Measurements from ENCODE around the gene INS. TPM values are rescaled to one million over a fixed set of nuclear protein-coding genes. Genes with fewer than 3 reads are reported as not detected.

INS gene
- total RNA-seq, 1 donor from 2014 or later: not detected

DNA sequence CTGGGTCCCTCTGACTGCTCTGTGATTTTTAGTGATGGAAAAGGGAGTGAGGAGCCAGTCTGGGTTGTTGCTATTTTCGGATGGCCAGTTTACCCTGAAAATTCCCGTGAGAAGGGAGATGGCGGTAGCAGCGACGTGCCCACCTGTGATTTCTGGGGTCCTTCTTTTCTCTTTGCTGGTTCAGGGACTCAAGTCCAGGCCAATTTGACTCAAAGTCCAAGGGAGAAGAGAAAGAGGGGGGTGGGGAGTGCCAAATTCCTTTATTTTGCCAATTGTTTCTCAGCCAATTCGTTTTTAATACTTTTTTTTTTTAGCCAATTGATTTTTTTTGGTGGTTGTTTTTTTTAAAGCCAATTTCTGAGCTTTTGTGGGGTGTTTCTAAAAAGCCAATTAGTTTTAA lies 28.8 kb downstream of the INS start:
- TF ChIP-seq, protein P1, sequence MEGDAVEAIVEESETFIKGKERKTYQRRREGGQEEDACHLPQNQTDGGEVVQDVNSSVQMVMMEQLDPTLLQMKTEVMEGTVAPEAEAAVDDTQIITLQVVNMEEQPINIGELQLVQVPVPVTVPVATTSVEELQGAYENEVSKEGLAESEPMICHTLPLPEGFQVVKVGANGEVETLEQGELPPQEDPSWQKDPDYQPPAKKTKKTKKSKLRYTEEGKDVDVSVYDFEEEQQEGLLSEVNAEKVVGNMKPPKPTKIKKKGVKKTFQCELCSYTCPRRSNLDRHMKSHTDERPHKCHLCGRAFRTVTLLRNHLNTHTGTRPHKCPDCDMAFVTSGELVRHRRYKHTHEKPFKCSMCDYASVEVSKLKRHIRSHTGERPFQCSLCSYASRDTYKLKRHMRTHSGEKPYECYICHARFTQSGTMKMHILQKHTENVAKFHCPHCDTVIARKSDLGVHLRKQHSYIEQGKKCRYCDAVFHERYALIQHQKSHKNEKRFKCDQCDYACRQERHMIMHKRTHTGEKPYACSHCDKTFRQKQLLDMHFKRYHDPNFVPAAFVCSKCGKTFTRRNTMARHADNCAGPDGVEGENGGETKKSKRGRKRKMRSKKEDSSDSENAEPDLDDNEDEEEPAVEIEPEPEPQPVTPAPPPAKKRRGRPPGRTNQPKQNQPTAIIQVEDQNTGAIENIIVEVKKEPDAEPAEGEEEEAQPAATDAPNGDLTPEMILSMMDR (IDR thresholded peaks at IDR 0.05): no peak
- H3K4me1 ChIP-seq: no peaks in the 10 kb centered on the region
- H3K27me3 ChIP-seq: peaks cover 14% of the 10 kb centered on the region

DNA sequence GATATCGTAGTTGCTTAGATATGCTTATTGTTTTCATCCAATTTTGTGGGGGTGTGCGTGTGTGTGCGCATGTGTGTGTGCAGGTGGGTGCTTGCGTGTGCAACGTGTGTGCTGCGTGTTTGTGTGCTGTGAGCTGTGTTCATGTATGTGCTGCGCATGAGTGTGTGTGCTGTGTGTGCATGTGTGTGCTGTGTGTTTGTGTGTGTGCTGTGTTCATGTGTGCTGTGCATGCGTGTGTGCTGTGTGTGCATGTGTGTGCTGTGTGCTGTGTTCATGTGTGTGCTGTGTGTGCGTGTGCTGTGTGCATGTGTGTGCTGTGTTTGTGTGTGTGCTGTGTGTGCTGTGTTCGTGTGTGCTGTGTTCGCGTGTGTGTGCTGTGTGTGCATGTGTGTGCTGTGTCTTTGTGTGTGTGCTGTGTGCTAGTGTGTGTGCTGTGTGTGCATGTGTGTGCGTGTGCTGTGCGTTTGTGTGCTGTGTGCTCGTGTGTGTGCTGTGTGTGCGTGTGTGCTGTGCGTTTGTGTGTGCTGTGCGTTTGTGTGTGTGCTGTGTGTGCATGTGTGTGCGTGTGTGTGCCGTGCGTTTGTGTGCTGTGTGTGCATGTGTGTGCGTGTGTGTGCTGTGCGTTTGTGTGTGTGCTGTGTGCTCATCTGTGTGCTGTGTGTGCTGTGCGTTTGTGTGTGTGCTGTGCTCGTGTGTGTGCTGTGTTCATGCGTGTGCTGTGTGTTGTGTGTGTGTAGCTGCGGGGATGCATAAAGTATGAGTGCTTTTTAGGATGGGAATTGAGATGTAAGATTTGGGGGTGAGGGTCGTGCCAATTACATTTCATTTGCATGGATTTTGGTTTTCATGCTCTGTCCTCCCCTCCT lies 29.4 kb downstream of the INS start:
- intact Hi-C loops (cut with DNase I): no loop called here
- Histone ChIP-seq H3K4me1 (no peaks in the 10 kb centered on the region), H3K4me3 (no peak overlapping the region), H3K27me3 (peaks cover 7% of the 10 kb centered on the region), H3K36me3 (no peaks in the 10 kb centered on the region), H3K9me3 (no peaks in the 10 kb centered on the region), H3K27ac (no peak overlapping the region)
- TF ChIP-seq, protein P1 (IDR thresholded peaks at IDR 0.05): no peak
- no peak for DNase-seq (ENCODE audit: low spot score in 2 of 2)

More for the DNA sequence above, 28.8 kb downstream of the INS start:
- Histone ChIP-seq H3K27ac (no peak overlapping the region), H3K4me3 (no peak overlapping the region), H3K36me3 (no peaks in the 10 kb centered on the region), H3K9me3 (no peaks in the 10 kb centered on the region)
- intact Hi-C loops (cut with DNase I): no loop called here
- no peak for DNase-seq (ENCODE audit: low spot score in 2 of 2)

DNA sequence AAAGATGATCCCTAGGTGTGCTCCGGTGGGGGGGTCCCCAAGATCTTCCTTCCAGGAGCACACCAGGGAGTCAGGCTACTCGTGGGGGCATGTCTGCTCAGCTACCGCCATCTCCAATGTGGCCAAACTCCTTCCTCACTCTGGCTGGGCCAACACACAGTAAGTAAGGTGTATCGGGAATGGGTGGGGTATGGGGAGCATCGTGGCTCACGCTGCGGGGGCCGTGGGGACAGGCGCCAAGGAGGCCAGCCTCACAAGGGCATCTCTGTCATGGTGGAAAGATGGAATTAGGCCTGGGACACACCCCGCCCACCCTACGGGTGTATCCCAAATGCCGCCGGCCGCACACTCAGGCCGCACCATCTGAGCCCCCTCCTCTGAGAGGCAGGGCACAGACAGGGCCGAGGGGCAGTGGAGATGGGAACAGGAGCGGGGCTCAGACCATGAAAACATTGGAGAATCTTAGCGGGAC lies 30.1 kb downstream of the INS start:
- DNase-seq (ENCODE audit: low spot score in 2 of 2): no peak
- no peak overlapping the region for H3K4me3 ChIP-seq
- no peaks in the 10 kb centered on the region for H3K4me1 ChIP-seq
- intact Hi-C loops (cut with DNase I): no loop called here
- no peak overlapping the region for H3K27ac ChIP-seq
- H3K9me3 ChIP-seq: no peaks in the 10 kb centered on the region
- peaks cover 7% of the 10 kb centered on the region for H3K27me3 ChIP-seq
- TF ChIP-seq, protein P1 (IDR thresholded peaks at IDR 0.05): no peak
- H3K36me3 ChIP-seq: no peaks in the 10 kb centered on the region

DNA sequence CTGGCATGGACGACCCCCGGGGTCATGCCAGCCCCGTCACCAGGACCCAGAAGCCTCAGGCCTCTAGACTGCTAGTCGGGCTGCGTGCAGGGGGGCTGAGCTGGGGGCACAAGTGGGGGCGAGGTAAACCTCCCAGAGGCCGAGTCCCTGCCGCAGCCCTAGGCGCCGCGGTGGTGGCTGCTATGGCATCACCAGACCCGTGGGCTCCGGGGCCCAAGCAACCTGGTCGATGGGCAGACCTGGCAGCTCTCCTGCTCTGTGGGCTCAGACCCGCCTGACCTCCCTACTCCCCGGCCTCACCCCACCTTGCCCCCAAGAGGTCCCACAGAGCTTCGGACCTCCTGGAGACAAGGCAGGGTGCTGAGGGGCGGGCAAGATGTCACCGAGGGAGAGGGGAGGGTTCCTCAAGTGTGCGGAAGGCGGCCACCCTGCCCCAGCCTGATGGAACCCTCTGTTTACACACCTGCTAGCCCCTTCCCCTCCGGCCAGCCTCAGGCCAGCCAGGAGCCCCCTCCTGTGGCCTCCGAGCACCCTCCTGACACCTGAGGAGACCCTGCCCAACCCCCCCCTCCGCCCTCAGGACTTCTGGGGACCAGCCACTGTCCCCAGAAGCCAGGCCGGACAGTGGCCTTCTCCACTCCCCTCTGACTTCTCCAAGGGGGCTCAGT lies 31.2 kb downstream of the INS start:
- Histone ChIP-seq H3K27me3 (peaks cover 7% of the 10 kb centered on the region), H3K27ac (no peak overlapping the region), H3K4me1 (no peaks in the 10 kb centered on the region), H3K9me3 (no peaks in the 10 kb centered on the region), H3K4me3 (no peak overlapping the region), H3K36me3 (no peaks in the 10 kb centered on the region)
- TF ChIP-seq, protein P1 (IDR thresholded peaks at IDR 0.05): no peak
- intact Hi-C loops (cut with DNase I): no loop called here
- DNase-seq (ENCODE audit: low spot score in 2 of 2): no peak

DNA sequence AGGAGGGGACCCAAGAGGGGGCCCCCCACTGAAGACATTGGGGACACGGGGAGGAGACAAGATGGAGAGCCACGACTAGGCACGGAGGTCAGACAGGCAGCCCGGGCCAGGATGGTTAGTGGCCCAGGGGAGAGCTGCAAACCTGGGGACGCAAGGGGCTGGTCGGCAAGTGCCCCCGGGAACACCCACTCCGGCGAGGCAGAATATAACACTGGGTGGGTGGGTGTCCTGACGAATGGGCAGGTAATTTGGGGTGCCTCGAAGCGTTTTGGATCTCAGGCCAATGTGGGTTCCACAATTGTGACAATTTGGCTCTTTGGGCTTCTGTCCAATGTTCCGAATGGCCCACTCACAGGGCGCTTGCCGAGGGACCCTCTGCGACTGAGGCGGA lies 31.7 kb downstream of the INS start:
- Histone ChIP-seq H3K27ac (no peak overlapping the region), H3K9me3 (no peaks in the 10 kb centered on the region), H3K4me1 (no peaks in the 10 kb centered on the region), H3K27me3 (peaks cover 7% of the 10 kb centered on the region), H3K4me3 (no peak overlapping the region), H3K36me3 (no peaks in the 10 kb centered on the region)
- TF ChIP-seq, protein P1 (IDR thresholded peaks at IDR 0.05): no peak
- intact Hi-C loops (cut with DNase I): no loop called here
- DNase-seq (ENCODE audit: low spot score in 2 of 2): no peak

Data from ascending aorta (tissue), 2 donors.